Mesothelial cell of epicardium (in vitro differentiated cells): ENCODE measurements around the gene MYO19. TPM values are rescaled to one million over a fixed set of nuclear protein-coding genes. Genes with fewer than 3 reads are reported as not detected.
"Not testable (repeated sequence)": the region's sequence is repeated elsewhere in the genome, so short reads cannot be mapped to it uniquely, and the experiment has no call there.

Experiments used
- DNase-seq, 2 experiments: peaks; one replicate each; pipeline ENCODE4 v3.0.0; 2021; ENCODE audit warnings: low spot score in 2 of 2; ENCODE audit not compliant: unreplicated experiment in 2 of 2
- H3K27ac Mint-ChIP-seq: 2 replicates; pipeline ENCODE4 v1.8.0; 2021; ENCODE audit warnings: mixed read lengths
- H3K27me3 Mint-ChIP-seq: 2 replicates; pipeline ENCODE4 v1.8.0; 2021; ENCODE audit warnings: low read depth, mixed read lengths
- H3K36me3 Mint-ChIP-seq: 2 replicates; pipeline ENCODE4 v1.8.0; 2021; ENCODE audit warnings: mixed read lengths
- H3K4me1 Mint-ChIP-seq: 2 replicates; pipeline ENCODE4 v1.8.0; 2021; ENCODE audit warnings: mixed read lengths
- H3K4me3 Mint-ChIP-seq: 2 replicates; pipeline ENCODE4 v1.8.0; 2021; ENCODE audit warnings: mild to moderate bottlenecking, moderate library complexity, mixed read lengths
- H3K9me3 Mint-ChIP-seq: 2 replicates; pipeline ENCODE4 v1.8.0; 2021; ENCODE audit warnings: mixed read lengths
- CTCF ChIP-seq: fragments of 200-600 bp; sonication (generic); IDR thresholded peaks from one replicate; pipeline ENCODE4 v1.5.0; 2021; ENCODE audit warnings: antibody characterized with exemption; ENCODE audit not compliant: unreplicated experiment
- total RNA-seq: library from RNA; stranded (reverse); gene quantifications from 3 replicates; pipeline ENCODE4 v1.2.1, GENCODE V29; 2021

The MYO19 gene
- total RNA-seq, 1 donor from 2014 or later: 82.4 TPM

DNA sequence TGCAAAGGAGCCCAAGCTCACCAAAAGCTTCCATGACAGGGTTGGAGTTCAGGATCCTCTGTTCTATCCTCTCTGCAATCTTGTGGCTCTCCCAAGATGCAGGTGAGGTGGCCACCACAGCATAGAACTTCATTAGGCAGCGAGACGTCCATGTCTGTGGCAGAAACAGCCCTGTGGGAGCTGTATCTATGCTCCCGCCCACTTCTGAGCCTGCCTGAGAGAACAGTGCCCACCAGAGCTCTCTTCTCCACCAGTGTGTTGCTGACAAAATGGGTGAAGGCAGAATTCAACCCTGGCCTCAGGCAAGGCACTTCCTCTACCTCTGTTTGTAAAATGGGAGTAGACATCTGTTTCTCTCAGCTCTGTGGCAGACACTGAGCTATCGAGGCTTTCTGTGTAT lies 18.8 kb downstream of the MYO19 start:
- TF ChIP-seq CTCF: no peak
- peaks cover 16% of the 10 kb centered on the region for H3K36me3 Mint-ChIP-seq
- no peaks in the 10 kb centered on the region for H3K4me1 Mint-ChIP-seq
- H3K27me3 Mint-ChIP-seq: no peaks in the 10 kb centered on the region
- no peak overlapping the region for H3K27ac Mint-ChIP-seq
- no peak for DNase-seq
- no peaks in the 10 kb centered on the region for H3K9me3 Mint-ChIP-seq
- no peak overlapping the region for H3K4me3 Mint-ChIP-seq

DNA sequence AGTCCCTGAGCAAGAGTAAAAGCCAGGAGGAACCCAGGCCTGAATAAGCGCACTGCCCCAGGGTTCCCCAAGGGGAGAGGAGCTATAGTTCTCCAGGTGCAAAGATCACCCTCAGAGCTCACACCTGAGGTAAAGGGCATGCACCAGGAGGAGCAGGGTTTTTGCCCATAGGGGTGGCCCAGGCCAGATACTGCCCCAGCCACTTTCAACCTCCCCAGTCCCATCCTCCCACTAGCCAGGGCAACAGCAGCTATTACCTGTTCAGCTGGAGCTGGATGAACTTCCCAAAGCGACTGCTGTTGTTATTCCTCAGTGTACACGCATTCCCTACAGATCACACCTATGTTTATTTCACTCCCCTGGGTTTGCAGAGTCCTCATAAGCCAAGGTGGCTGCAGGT lies 19.8 kb downstream of the MYO19 start:
- H3K9me3 Mint-ChIP-seq: no peaks in the 10 kb centered on the region
- H3K27ac Mint-ChIP-seq: no peak overlapping the region
- H3K4me3 Mint-ChIP-seq: no peak overlapping the region
- DNase-seq: no peak
- H3K27me3 Mint-ChIP-seq: no peaks in the 10 kb centered on the region
- H3K36me3 Mint-ChIP-seq: peaks cover 12% of the 10 kb centered on the region
- no peaks in the 10 kb centered on the region for H3K4me1 Mint-ChIP-seq
- no peak for TF ChIP-seq CTCF

GRCh38 chr17:36512641-36513040 lies 22.0 kb downstream of the MYO19 start:
- peaks cover 5% of the 10 kb centered on the region for H3K36me3 Mint-ChIP-seq
- no peaks in the 10 kb centered on the region for H3K9me3 Mint-ChIP-seq

DNA sequence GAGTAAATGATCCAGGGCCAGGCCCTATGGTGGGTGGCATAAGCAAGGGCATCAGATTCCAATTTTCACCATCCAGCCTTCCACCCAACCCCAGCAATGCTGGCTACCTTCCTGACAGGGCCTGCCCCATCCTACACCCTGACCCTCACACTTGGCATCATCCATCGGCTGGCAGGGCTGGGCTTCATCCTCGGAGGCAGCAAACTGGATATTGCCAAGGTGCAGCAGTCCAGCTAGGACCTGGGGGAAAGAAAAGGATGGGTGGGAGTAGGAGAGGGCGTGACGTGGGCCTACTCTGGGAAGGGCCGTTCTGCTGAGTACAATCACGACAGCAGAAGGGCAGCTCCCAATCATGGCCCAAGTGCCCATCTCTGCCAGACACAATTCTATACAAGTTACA lies 23.5 kb downstream of the MYO19 start:
- no peak for DNase-seq
- no peak for TF ChIP-seq CTCF
- peaks cover 3% of the 10 kb centered on the region for H3K36me3 Mint-ChIP-seq
- H3K27ac Mint-ChIP-seq: no peak overlapping the region
- no peaks in the 10 kb centered on the region for H3K9me3 Mint-ChIP-seq
- no peaks in the 10 kb centered on the region for H3K27me3 Mint-ChIP-seq
- H3K4me1 Mint-ChIP-seq: no peaks in the 10 kb centered on the region
- no peak overlapping the region for H3K4me3 Mint-ChIP-seq

More at GRCh38 chr17:36512641-36513040, 22.0 kb downstream of the MYO19 start:
- Mint-ChIP-seq H3K4me1 (no peaks in the 10 kb centered on the region), H3K27ac (no peak overlapping the region), H3K27me3 (no peaks in the 10 kb centered on the region), H3K4me3 (no peak overlapping the region)
- no peak for DNase-seq
- no peak for TF ChIP-seq CTCF

GRCh38 chr17:36510636-36511035 lies 24.0 kb downstream of the MYO19 start:
- Mint-ChIP-seq H3K4me1 (no peaks in the 10 kb centered on the region), H3K9me3 (no peaks in the 10 kb centered on the region), H3K27ac (no peak overlapping the region), H3K36me3 (peaks cover 3% of the 10 kb centered on the region), H3K4me3 (no peak overlapping the region), H3K27me3 (no peaks in the 10 kb centered on the region)
- no peak for TF ChIP-seq CTCF
- no peak for DNase-seq

- peaks cover 3% of the 10 kb centered on the region for H3K36me3 Mint-ChIP-seq
- H3K4me3 Mint-ChIP-seq: no peak overlapping the region
These were observed 25.2 kb downstream of the MYO19 start for GRCh38 chr17:36509272-36509985.

GRCh38 chr17:36508439-36508838 lies 26.2 kb downstream of the MYO19 start:
- not testable (repeated sequence) for H3K27me3 Mint-ChIP-seq, DNase-seq, H3K4me3 Mint-ChIP-seq, H3K36me3 Mint-ChIP-seq, H3K4me1 Mint-ChIP-seq, H3K27ac Mint-ChIP-seq, H3K9me3 Mint-ChIP-seq

More at GRCh38 chr17:36509272-36509985, 25.2 kb downstream of the MYO19 start:
- Mint-ChIP-seq H3K4me1 (no peaks in the 10 kb centered on the region), H3K27ac (no peak overlapping the region), H3K27me3 (no peaks in the 10 kb centered on the region), H3K9me3 (no peaks in the 10 kb centered on the region)
- no peak for DNase-seq
- no peak for TF ChIP-seq CTCF
